DMS53 treated with DMSO at 0.1 percent for 48 hours (cell line): Measurements from ENCODE around the gene PHOX2B.
A peak's percentile ranks its signal among the peaks of the same experiment; 100 is the strongest.

Experiments used
- DNase-seq: peaks from one replicate; lab custom pipeline; 2025; ENCODE audit not compliant: unreplicated experiment; lab: John Stamatoyannopoulos, UW

PHOX2B gene

DNA sequence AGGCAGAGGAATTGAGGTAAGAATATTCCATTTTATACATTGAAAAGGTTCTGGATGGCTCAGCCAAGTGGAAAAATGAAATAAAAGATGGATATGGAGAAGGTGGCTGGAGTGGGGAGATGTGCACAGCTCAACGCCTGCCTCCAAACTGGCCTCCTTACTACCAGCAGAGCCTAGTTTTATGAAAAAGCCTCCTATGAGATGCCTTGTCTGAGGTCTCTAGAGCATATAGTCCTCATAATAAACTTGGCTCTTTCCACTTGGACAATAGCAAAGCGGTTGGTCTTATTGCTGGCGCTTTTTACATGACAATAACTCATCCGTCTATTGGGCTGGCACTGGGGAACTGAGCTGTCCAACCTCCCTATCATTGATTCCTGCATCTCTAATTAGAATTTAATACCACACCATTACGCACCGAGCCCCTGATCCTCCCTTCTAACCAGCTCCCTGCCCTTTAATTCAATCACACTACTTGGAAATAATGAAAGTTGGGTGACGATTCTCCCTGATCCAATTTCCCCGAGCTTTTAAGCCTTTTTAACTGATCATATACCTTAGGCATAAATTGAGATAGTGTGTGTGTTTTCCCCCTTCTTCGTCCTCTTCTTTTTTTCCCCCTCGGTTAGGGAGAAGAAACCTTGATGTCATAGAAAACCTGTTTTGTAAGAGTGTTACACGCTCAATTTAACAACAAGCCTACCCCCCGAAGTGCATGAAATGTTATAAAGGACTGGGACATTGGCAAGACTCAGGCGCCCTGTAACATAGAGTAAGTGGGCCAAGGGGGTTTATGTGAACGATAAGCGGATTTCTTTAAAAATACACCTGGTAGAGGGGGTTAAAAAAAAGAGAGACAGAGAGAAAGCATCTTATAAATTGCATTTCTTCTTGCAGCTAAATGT, at the start of gene PHOX2B:
Gene PHOX2B (minus strand): TSS at position 155 of the 905 bp plus-strand sequence. CDS start 115 bp downstream, at position 40.
- DNase-seq, result no peak

DNA sequence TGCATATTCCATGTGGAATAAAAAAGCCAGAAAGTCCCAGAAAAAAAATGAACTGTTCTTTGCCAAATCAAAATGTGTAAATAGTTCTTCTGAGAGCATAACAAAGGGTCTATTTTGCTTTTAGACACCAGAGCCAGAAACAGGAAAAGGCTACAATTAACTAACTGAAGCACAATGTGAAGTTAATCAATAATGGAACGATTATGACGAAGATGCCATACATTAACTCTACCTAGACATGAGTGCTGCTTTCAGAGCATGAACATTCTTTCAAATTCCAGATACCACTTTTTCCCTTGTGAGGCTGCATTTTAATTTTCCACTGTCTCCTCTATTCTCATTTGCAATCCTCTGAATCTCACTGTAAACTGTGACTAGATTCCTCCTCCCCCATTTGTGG, 48.7 kb upstream of the PHOX2B start:
- DNase-seq, result no peak

DNA sequence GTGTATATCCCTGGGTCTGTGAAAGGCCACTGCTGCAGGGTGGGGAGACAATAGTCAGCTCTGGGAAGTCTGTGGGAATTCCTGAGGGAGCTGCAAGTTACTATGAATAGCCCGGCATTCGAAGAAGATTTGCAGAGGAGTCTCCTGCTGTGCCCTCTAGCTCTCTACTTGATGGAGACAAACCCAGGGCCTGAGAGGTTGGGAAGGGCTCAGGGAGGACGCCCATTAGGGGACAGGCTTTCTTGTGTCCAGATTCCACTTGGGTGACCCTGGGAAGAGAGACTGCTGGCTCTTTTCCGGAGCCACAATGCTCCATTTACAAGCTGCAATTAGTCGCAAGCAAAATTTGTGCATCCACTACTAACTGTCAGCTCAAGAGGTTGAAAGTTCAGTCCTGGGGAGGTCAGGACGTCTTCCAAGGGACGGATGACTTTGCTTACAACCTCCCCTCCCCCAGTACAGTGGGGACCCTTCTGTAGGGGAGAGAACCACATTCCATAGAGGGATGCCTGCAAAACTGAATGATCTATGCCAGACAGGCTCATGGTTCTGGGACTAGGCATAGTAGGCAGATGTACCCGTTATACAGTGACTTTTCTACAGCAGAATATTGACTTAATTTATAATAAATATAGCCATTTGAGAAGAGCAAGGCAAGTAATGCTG, 48.2 kb upstream of the PHOX2B start:
- DNase-seq, result no peak

DNA sequence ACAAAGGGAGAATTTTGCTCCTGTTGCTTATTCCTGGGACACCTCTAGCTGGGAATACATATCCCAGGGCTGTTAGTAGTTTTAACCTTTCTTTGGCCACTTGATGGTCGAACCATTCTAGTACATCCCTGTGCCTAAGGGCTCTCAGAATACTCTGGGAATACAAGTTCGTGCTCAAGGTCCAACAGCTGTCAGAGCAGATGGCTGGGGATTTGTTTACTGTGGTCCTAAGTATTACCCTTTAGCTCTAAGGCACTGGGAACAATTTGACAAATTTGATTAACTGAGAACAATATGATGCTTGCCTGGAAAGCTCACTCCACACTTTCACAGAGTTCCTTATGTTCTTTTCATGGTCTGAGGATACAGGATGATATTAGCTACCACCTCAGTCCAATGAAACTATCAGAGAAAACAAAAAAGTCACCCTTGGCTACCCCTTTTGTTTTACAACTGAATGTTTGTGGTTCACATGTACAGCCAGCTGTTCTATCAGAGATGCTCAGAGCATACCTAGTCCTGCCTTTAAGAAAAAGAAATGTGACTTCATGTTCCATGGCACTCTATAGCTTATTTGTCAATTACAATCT, 47.4 kb upstream of the PHOX2B start:
- DNase-seq, result no peak

DNA sequence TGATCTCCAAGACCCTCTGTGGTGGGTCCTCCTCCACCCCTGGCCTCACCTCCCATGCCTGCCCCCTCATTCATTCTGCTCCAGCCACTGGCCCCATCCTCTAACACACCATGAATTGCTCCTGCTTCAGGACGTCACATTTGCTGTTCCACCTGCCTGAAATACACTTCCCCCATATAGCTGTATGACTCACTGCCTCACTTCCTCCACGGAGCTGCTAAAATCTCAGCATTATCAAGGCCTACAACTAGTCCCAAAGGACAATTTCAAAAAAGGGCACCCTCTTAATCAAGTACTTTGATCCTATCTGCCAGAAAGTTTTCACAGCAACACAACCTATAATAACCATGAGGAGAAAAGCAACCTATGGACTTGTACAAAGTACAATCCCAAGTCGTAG, 43.6 kb upstream of the PHOX2B start:
- peak; percentile 16 for DNase-seq

DNA sequence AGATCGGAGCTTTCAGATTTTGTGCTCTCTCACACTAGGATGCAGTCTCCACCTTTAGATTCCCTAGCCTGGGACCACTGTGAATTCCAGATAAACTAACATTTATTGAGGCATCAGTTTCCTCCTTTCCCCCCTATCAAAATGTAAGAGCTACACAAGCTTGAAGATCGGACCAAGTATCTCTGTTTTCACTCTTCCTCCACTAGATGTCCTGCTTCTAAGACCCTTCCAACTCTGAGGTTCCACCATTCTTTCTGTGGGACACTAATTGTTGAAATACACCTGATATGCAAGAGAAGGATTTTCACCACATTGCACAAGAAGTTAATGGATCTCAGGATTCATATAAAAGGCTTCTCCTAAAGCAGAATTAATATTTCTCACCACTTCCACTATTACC, 43.0 kb upstream of the PHOX2B start:
- no peak for DNase-seq

DNA sequence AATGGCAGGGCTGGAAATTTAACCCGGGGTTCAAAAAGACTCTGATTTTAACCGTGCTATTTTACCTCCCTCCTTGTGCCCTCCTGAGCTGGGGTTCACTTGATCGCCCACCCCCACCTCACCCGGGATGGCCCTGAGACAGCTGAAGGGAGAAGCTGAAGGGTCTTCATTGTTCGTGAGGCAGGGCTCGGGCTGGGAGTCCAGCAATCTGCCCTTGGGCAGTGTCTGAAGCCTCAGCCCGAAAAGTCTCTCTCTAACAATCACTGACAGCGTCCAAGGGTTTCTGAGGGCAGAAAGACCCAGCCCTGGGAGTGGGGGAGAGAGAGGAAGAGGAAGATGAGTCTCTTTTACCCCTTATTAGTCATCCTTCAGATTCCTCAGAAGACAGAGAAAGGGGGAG, 39.4 kb upstream of the PHOX2B start:
- DNase-seq, result no peak

DNA sequence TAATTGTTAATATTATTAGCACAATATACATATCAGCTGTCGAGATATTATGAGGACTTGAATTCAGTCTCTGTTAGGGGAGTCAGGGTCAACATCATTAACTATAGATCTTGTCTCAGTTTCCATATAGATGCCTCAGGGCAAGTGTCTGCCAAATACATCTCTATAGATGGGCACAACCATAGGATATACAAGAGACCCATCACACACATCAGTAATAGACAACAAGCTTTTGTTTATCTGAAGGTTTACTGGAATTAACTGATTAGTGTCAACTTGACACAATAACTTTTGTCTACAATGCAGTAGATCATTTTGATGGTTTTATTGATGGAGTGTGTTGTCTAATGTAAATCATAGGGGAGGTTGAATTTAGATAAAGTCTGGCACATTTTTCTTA, 37.1 kb upstream of the PHOX2B start:
- DNase-seq, result no peak

DNA sequence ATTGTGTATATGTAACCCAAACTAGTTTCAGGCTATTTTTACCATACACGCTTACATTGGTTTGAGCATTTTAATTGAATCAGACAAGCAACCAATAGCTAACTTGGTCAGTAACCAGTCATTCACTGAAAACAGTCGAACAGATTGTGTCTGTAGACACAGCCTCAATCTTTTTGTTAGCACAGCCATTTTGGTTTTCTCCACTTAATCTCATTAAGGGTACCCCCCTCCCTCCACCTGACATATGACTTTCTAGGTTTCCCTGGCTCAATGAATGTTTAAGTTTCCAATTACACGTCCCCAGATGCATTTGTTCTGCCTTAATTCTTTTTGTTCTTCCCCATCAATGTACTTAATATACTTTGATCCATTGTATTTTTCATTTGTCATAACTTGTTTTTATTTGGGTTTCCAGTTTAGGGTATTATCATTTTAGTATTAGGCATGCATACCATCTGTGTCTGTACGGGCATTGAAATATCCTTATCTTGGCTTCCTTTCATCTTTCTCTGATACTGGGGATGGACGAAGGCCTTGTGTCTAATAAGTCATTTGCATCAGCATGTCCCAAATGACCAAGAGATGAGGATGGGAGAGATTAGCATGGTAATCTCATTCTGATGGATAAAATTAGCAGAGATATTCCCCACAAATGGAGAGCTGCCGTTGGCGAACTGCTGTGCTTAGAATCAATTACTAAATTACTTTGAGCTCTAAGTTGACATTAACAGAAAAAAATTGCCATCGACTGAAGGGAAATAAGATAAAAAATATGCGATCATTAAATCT, 35.9 kb upstream of the PHOX2B start:
- no peak for DNase-seq

DNA sequence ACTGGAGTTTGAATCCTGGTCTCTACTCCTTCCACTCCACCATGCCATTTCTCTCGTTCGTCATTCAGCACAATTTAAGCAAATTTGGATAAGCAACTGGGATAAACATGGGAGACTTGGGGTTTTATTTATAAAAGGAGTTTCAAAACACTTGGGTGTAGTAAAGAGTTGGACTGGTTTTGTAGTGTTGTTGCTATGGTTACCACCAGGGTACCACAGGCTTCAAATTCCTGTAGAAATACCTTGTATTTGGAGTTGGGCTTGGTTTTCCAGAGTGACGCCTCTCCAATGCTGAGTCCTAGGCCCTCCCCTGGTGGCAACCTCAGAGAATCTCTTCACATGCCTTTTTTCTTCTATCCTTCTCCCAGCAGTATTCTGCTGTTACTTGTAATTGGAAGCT, 27.9 kb upstream of the PHOX2B start:
- no peak for DNase-seq

DNA sequence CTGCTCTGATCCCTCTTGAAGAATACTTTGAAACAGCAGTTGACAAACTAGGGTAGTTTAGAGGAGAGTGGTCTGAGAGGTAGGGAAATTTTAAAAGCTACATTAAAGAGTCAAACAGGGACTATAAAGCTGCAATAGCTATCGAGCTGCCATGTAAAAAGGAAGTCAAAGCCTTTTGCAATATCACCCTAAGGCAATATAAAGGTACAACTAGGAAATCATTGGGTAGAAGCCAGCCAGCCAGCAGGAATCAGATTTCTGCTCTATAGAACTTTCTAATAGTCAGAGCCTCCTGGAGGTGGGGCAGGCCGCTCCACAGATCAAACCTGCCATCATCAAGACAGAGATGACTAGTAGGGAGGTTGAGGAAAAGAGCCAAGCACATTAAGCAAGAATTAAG, 15.2 kb upstream of the PHOX2B start:
- DNase-seq, result no peak

DNA sequence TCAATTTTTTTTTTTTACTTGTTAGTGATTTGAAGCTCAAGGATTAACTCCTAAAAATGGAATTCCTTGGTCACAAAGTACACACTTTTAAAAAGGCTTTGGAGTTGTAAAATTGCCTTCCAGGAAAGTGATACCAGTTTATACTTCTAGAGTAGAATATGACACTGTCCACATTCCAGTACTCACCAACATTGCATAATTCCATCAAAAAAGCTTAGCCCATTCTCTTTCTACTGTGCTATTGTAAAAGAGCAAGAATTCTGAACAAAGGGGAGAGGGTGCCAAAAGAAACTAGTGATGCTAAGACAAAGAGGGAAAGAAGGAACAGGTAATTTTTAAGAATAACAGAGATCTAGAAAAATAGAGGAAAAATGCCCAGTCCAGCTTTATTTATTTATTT, 10.4 kb upstream of the PHOX2B start:
- DNase-seq, result no peak

DNA sequence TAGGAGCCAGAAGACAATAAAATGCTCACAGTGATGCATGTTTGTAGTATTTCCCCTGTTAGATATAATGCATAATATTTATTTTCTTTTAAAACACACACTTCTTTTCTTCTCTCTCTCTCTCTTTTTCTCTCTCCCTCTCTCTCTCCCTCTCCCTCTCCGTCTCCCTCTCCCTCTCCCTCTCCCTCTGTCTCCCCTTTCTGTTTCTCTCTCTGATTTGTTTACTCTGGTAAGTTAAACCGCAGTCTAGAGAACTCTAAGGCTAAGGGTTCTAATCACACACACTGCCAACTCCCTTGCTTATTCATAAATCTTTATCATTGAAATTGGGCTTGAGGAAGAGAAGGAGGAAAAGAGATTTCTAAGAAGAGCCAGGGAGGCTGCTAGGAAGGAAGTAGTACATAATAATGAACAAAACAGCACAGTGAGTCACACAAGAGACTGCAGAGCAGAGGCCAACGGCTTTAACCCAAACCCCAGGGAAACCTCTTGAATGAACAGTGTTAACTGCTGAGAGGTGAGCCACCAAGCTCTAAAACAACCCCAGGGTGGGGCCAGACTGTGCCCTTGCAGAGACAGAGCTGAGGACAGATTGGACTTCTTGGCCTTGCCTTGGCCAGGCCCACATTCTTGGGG, 9.1 kb upstream of the PHOX2B start:
- DNase-seq, result no peak

DNA sequence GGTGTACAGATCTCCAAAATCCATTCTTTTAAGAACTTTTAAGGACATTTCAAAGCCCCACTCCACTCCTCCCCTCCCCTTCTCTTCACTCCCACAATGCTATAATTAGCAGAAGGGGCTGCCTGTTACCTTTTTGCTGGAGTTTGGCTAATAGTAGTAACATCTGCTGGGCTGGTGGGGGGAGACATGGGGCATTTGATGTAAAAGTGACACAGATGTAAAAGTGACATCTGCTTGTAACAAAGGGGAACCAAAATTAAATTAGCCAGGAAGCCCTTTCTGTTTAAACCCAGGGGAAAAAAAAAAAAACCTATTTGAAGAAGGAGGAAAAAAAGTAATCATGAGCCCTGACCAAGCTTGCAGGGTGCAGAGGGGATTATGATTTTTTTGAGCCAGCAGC, 5.4 kb upstream of the PHOX2B start:
- no peak for DNase-seq

DNA sequence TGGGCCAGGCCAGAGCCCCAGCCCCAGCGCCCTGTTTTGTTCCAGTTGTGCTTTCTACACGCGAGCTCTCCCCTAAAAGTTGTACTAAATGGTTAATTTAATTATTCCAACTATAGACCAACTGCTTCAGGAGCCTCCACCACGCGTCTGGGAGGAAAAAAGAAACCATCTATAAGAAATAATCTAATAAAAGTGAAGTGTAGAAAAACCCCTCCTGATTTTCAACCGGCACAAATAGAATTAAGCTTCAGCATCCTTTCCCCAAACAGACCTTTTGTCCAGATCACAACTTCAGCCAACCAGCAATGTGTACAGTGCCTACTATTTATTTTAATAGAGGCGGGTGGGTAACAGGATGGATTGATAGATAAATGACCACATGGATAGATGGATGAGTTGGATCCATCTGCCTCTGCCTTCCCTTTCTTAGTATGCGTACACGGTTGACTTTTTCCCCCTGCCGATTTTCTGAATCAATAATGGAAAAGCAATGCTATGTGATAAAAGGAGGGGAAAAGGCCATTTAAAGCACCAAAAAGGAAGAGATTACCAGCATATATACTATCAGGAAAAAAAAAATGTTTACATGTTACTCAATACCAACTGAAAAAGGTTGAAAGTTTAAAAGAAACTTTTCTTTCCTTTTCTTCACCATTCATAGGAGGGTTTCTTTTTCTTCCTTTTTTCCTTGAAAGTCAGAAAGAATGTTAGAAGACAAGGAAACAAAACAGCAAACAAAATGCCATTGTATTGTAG, 3.7 kb upstream of the PHOX2B start:
- DNase-seq, result no peak

DNA sequence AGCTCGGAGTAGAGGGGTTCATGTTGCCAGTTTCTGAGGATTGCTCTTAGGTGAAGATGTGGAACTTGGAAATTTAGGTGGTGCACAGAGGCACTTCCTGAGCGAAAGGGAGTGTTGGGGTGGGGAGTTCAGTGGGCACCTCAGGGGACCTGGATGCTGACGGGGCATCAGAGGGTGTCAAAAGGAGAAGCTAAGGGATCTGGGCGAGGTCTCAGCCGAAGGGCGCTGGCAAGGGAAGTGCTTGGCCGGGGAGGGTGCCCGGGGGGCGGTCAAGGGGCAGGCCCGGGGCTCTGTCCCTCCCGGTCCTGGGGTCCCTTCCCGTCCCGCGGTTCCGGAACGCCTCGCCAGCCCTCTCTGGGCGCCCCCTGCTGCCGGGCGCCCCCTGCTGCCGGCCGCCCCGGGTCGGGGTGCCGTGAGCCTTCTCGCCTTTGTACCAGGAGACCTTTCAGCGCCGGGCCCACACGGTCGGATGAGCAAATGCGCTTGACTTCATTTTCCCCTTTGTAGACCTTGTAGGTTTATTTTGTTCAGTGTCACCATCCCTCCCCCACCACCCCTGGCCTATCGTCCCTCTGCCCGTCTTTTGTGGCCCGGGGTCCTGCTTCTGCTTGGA, 3.0 kb upstream of the PHOX2B start:
- no peak for DNase-seq

DNA sequence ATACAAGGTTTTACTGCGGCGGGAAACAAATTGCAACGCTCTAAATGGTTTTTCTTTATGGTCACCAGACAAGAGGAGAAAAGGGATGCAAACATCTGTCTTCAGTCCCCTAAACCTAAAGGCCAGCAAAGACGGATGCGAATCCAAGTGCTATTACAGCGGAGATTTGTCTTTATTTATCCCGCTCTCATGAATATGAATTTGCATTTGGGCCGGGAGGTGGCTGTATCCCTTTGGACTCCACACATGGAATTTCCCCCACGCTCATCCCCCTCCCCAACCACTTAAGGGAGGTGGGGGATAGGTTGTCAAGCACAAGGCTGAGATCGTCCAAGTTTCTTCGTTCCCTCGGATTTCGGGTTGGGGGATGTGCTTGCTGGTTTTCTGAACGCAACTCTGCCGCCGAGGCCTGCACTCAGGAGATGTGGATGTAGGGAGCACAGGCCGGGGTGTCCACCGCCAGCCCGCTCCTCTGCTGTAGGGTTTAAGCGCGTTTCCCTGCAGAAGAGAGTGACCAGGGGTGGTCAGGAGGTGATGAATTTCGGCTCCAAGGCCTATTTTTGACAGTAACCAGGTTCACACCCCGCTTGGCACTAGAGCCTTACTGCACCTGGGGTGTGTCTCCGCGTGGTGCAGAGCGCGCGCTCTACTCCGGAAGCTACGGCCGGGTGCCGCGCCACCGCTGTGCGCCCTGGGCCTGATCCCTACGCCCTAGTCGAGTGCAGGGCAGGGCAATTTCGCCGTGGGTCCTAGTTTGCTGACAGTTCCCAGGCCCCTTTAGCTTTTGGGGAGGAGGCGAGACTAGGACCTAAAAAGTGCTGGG, 2.3 kb upstream of the PHOX2B start:
- DNase-seq, result no peak

DNA sequence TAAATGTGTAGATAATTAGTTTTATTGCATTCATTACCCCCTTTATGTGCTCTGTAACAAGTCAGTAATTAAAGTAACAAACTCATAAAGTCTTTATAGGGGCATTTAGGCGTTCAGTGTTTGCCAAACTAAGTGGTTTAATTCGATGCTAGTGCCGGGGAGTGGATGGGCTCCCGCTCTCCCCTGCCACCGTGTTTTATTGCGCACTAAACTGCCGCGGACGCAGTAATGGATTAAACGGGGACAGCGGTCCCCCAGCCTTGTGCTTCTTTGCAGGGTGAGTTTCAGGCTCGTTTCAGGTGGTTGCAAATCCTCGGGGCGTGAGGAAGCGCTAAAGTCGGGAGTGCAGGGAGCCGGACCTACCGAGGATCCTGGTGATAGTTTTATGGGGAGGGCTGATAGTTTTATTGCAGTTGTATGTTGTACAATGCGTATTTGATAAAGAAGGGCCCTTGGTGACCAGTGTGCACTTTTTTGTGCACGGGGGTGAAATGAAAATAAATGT, 1.6 kb upstream of the PHOX2B start:
- no peak for DNase-seq

DNA sequence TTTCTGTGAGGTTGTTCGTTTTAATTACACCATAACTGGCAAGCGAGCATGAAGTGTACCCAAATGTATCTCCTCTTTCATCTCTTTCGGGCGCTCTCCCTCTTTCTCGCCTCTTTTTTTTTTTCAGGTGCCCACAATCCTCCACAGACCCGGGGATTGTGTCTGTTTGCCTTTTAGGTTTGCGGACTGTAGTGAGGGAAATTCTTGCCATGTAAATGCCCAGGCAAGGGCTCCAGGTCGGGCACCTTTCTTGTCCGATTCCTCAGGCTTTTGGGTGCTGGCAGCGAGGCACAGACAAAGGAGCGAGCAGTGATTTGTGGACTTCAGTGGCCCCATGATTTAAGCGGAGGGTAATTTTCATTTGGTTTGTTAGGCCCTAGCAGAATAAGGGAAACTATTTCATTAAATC, 1.1 kb upstream of the PHOX2B start:
- DNase-seq, result no peak
